HCT116 (cell line): Measurements from ENCODE around the gene FOXQ1.

ENCODE experiments used
- ELF1 ChIP-seq: IDR thresholded peaks from 2 replicates; pipeline ENCODE4 v1.6.1; 2012; ENCODE audit warnings: low read depth, borderline replicate concordance
- EZH2 ChIP-seq: fragments of 200-600 bp; sonication (generic); IDR thresholded peaks from 2 replicates; pipeline ENCODE4 v1.6.1; 2017; ENCODE audit warnings: antibody characterized with exemption, mixed run types
- EZH2phosphoT487 ChIP-seq: fragments of 200-600 bp; IDR thresholded peaks from 2 replicates; pipeline ENCODE4 v1.6.1; 2018; ENCODE audit warnings: antibody characterized with exemption, borderline replicate concordance
- POLR2A ChIP-seq: IDR thresholded peaks from 2 replicates; pipeline ENCODE4 v1.7.0; 2011; ENCODE audit warnings: borderline replicate concordance; ENCODE audit not compliant: insufficient read depth, insufficient read length; ENCODE audit errors: extremely low read depth
- POLR2AphosphoS5 ChIP-seq: IDR thresholded peaks from 2 replicates; pipeline ENCODE4 v1.6.1; 2011; ENCODE audit warnings: mild to moderate bottlenecking, low read depth, low read length, moderate library complexity
- TCF7L2 ChIP-seq: IDR thresholded peaks from 2 replicates; pipeline ENCODE4 v1.7.0; 2011; ENCODE audit warnings: borderline replicate concordance, inconsistent platforms; ENCODE audit not compliant: insufficient read depth, insufficient read length; ENCODE audit errors: extremely low read depth
- ZNF274 ChIP-seq: fragments of 200-500 bp; sonication (Bioruptor generic); IDR thresholded peaks from 2 replicates; pipeline ENCODE4 v1.6.1; 2014; ENCODE audit warnings: mild to moderate bottlenecking, low read depth, low read length, inconsistent platforms
- TF ChIP-seq, protein P1 (sequence below), 3 experiments: fragments of 200-600 bp in 1 of 3; sonication (generic) in 1 of 3; IDR thresholded peaks in 2 of 3; conservative IDR thresholded peaks in 1 of 3; 2 replicates each; pipeline ENCODE4 v1.5.1; 2012 to 2017; ENCODE audit warnings: low read depth in 2 of 3, low read length in 2 of 3, antibody characterized with exemption in 1 of 3, borderline replicate concordance in 1 of 3, control low read depth in 1 of 3, mild to moderate bottlenecking in 1 of 3, mixed read lengths in 1 of 3, mixed run types in 1 of 3, moderate library complexity in 1 of 3; ENCODE audit not compliant: insufficient read depth in 1 of 3
- TF ChIP-seq, protein P2 (sequence below): IDR thresholded peaks from 2 replicates; pipeline ENCODE4 v1.6.1; 2012
- TF ChIP-seq, protein P3 (sequence below): IDR thresholded peaks from 2 replicates; pipeline ENCODE4 v1.6.1; 2012; ENCODE audit warnings: low read depth

DNA sequence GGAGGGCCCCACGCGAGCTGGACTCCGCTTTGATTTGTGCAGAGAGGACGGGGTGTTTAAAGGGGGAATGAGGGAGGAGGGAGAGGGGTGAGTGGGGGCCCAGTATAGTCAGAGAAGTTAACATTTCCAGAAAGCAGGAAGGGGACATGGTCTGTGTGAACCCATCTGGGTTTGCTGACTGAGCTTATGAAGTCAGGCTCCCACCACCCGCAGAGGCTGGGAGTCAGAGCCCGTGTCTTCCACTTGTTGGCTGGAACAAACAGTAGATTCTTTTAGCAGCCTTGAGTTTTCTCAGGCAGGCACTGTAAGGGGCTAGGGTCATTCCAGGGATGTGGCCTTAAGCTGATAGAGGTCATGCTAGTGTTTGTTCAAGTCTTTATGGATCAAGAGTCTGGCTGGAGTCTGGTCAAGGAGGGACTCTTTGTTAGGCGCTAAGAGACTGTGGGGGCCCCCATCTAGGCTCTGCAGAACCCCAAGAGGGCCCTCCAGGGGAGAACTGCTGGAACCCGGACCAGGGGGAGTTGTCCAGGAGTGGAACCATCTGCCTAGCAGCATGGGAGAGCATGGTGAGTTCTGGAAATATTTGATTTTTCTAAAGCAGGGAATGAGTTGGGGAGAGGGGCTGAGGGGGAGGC lies 31.1 kb upstream of the FOXQ1 start:
- TF ChIP-seq, protein P1, sequence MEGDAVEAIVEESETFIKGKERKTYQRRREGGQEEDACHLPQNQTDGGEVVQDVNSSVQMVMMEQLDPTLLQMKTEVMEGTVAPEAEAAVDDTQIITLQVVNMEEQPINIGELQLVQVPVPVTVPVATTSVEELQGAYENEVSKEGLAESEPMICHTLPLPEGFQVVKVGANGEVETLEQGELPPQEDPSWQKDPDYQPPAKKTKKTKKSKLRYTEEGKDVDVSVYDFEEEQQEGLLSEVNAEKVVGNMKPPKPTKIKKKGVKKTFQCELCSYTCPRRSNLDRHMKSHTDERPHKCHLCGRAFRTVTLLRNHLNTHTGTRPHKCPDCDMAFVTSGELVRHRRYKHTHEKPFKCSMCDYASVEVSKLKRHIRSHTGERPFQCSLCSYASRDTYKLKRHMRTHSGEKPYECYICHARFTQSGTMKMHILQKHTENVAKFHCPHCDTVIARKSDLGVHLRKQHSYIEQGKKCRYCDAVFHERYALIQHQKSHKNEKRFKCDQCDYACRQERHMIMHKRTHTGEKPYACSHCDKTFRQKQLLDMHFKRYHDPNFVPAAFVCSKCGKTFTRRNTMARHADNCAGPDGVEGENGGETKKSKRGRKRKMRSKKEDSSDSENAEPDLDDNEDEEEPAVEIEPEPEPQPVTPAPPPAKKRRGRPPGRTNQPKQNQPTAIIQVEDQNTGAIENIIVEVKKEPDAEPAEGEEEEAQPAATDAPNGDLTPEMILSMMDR (IDR thresholded peaks at IDR 0.05 in 2 of 3, conservative IDR thresholded peaks at IDR 0.05 in 1 of 3; ENCODE audit: borderline replicate concordance in 1 of 3, insufficient read depth in 1 of 3, low read depth in 2 of 3, low read length in 2 of 3): no peak
- no peak for TF ChIP-seq ZNF274
- TF ChIP-seq, protein P2, sequence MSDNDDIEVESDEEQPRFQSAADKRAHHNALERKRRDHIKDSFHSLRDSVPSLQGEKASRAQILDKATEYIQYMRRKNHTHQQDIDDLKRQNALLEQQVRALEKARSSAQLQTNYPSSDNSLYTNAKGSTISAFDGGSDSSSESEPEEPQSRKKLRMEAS: no peak
- no peak for TF ChIP-seq POLR2AphosphoS5
- no peak for TF ChIP-seq EZH2
- TF ChIP-seq TCF7L2: no peak
- no peak for TF ChIP-seq ELF1
- no peak for TF ChIP-seq POLR2A
- TF ChIP-seq, protein P3, sequence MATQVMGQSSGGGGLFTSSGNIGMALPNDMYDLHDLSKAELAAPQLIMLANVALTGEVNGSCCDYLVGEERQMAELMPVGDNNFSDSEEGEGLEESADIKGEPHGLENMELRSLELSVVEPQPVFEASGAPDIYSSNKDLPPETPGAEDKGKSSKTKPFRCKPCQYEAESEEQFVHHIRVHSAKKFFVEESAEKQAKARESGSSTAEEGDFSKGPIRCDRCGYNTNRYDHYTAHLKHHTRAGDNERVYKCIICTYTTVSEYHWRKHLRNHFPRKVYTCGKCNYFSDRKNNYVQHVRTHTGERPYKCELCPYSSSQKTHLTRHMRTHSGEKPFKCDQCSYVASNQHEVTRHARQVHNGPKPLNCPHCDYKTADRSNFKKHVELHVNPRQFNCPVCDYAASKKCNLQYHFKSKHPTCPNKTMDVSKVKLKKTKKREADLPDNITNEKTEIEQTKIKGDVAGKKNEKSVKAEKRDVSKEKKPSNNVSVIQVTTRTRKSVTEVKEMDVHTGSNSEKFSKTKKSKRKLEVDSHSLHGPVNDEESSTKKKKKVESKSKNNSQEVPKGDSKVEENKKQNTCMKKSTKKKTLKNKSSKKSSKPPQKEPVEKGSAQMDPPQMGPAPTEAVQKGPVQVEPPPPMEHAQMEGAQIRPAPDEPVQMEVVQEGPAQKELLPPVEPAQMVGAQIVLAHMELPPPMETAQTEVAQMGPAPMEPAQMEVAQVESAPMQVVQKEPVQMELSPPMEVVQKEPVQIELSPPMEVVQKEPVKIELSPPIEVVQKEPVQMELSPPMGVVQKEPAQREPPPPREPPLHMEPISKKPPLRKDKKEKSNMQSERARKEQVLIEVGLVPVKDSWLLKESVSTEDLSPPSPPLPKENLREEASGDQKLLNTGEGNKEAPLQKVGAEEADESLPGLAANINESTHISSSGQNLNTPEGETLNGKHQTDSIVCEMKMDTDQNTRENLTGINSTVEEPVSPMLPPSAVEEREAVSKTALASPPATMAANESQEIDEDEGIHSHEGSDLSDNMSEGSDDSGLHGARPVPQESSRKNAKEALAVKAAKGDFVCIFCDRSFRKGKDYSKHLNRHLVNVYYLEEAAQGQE: no peak
- TF ChIP-seq EZH2phosphoT487: no peak
